NCI-H1436 (cell line): ENCODE measurements around the gene POLR2A.
"Not testable (repeated sequence)": the region's sequence is repeated elsewhere in the genome, so short reads cannot be mapped to it uniquely, and the experiment has no call there.

Experiments used
- DNase-seq: peaks from one replicate; lab custom pipeline; 2025; lab: John Stamatoyannopoulos, UW

POLR2A gene

GRCh38 chr17:7479213-7480088 is 4.7 kb upstream of the POLR2A start, which contains the start of gene ZBTB4:
Gene ZBTB4 (minus strand): TSS chr17:7479631. CDS start chr17:7466801, 12,830 bp downstream.
- DNase-seq, result no peak

- DNase-seq, result no peak
These were observed 4.1 kb upstream of the POLR2A start for GRCh38 chr17:7480089-7480384.

DNA sequence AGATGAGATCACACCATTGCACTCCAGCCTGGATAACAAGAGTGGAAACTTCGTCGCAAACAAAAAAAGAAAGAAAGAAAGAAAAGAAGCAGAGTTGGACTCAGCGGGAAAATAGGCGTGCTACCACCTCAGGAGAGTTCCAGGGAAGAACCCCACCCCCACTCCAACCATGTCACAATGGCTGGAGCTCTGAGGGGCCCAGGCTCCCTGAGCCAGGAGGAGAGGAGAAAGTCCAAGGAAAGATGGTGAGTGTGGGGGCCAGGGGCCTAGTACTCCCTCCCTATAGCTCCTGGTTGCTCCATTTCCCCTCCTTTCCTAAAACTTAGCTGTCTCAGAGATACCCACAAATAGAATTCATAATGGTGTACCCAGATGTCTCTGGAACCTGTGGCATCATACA is 2.9 kb upstream of the POLR2A start, which contains the start of gene SLC35G6:
Gene SLC35G6 (plus strand): TSS at position 172 of the 400 bp plus-strand sequence. CDS start 71 bp downstream, at position 243.
- DNase-seq, result not testable (repeated sequence)

GRCh38 chr17:7481842-7482741 is 2.1 kb upstream of the POLR2A start:
- DNase-seq, result not testable (repeated sequence)

DNA sequence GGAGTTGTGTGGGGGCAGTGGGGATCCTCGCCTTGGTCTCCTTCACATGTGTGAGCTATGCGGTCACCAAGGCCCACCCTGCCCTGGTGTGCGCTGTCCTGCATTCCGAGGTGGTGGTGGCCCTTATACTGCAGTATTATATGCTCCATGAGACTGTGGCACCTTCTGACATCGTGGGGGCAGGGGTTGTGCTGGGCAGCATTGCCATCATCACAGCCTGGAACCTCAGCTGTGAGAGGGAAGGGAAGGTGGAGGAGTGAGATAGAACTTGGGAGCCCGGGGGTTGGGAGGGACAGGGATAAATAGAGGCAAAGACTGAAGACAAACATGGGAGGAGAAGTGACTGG is 1.5 kb upstream of the POLR2A start:
- not testable (repeated sequence) for DNase-seq

DNA sequence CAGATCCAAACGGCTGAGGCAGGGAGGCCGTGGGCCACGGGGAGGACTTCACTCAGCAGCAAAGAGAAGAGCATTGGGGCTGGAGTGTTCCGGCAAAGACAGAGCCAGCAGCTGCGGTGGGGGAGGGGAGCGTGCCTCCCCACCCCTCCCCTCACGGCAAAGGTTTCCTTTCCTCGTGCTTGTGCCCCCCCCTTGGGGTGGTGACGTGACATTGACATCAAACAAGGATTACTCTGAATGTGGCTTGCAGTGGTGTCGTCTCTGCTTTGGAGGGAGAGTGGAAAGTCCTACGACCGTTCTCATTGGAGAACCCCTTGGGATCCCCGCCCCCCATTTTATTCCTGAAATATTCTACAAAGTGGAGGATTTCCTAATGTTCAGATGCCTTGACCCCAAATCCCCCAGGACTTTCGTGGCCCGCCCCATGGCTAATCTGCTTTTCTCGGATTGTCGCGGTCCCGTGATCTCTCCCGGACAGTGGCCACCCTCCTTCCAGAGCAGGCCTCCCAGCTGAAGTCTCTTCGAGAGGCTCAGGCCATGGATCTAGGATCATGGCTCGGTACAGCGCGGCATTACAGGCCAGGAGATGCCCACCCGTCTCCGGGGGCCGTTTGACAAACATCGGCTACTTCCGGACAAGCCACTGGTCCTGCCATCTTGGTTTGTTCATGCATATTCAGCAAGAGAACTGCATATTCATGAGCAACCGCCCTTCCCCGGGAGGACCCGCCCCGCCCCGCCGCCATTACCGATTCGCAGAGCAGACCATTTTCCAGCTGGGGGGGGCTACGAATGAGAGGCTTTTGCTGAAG is 705 bp upstream of the POLR2A start:
- DNase-seq, result peak; percentile 92

DNA sequence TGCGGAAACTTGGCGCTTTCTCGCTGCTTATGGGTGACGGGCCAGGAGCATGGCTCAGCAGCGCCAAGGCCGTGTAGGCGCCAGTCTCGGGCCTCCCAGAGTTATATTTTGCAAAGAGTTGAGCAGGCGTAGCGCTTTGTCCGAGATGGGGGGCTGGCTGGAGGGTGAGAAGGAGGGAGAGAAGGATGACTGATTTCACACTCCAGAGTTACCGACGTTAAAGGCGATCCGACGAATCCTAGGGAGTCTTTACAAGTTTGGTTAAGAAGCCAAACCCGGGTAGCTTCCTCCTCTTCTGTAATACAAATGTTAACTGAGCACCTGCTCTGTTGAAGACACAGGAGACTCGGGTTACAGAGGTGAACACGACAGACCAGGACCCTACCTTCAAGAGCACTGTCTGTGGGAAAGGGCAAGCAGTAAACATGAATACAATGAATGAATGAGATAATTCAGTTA is 782 bp downstream of the POLR2A start:
- DNase-seq, result no peak

DNA sequence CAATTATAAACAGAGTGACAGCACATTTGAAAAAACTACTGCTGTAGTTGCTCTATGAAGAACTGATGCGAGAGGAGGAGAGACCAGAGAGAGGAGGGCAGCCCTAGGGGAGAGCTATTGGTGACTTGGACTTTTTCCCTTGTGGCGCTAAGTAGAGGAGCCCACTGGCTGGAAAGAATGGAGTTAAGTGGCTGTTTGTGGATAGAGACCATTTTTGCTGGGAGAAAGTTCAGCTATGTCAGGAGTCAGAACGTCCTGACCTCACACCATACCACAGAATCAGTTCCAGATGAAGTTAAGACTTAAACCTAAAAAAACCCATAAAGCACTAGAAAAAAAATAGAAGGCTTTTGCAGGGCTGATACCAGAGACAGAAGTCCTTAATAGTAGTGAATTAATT is 2.0 kb downstream of the POLR2A start:
- DNase-seq, result no peak

- no peak for DNase-seq
These were observed 6.0 kb downstream of the POLR2A start for GRCh38 chr17:7490144-7490543.

GRCh38 chr17:7491583-7491982 is 7.4 kb downstream of the POLR2A start:
- no peak for DNase-seq

DNA sequence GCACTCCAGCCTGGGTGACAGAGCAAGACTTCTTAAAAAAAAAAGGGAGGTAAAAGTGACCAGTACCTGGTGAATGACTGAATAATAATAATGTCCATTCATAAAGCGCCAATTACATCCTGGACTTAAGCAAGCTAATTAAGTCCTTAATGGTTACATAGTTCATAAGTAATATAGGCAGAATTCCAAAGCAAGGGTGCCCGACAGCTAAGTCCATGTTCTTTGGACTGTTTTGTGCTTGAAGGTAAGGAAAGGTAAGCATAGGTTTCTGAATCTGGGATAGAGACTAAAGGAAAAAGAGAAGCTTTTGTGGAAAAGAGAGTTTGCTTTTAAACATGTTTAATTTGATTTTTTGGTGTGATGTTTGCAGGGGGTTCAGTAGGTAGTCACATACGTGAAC is 9.8 kb downstream of the POLR2A start:
- no peak for DNase-seq

DNA sequence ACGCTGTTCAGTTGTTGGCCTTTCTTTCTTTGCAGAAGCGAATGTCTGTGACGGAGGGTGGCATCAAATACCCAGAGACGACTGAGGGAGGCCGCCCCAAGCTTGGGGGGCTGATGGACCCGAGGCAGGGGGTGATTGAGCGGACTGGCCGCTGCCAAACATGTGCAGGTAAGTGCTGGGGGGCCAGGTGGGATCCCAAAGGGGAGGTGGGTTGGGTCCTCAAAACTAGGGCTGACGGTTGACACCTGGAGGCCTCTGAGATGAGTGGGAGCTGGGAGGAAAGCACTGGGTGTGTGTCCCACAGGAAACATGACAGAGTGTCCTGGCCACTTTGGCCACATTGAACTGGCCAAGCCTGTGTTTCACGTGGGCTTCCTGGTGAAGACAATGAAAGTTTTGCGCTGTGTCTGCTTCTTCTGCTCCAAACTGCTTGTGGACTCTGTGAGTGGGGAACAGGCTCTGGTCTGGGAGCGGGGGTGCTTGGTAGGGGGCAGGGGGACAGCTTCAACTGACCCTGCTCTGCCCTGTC is 11.8 kb downstream of the POLR2A start:
- no peak for DNase-seq

- DNase-seq, result no peak
These were observed 12.5 kb downstream of the POLR2A start for GRCh38 chr17:7496470-7497183.

- DNase-seq, result no peak
These were observed 13.1 kb downstream of the POLR2A start for GRCh38 chr17:7497228-7497627.

GRCh38 chr17:7497636-7498035 is 13.5 kb downstream of the POLR2A start:
- DNase-seq, result no peak

- no peak for DNase-seq
These were observed 15.0 kb downstream of the POLR2A start for GRCh38 chr17:7499161-7499560.

DNA sequence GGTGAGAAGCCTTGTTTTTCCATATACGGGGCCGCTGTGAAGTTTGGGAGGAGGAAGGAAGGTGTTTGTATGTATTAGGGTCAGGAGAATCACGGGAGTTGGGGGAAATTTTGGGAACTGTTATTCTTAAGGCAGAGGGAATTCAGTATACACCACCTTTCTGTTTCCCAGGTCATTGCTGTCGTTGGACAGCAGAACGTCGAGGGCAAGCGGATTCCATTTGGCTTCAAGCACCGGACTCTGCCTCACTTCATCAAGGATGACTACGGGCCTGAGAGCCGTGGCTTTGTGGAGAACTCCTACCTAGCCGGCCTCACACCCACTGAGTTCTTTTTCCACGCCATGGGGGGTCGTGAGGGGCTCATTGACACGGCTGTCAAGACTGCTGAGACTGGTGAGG is 17.6 kb downstream of the POLR2A start:
- no peak for DNase-seq

DNA sequence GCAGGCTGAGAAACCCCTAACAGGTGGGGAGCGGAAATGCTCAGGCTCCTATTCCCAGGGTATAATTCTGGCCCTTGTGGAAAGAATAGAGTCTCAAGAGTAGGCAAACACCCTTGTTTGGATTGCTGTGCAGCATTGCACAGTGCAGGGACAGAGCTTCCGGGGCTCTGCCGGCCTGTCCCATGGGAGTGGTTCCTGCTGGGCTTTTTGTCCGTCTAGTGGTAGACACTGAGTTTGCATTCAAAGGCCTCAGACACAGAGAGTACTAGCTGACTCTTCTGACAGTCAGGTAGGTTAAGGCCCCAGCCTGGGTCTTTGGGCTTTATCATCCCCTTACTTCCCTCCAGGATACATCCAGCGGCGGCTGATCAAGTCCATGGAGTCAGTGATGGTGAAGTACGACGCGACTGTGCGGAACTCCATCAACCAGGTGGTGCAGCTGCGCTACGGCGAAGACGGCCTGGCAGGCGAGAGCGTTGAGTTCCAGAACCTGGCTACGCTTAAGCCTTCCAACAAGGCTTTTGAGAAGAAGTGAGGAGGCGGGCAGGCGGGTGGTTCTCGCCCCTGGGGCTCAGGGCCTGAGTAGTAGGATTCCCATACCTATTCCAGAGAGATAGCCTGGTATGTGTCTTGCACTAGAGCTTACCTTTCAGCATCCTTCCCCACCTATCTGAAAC is 18.1 kb downstream of the POLR2A start:
- DNase-seq, result no peak

GRCh38 chr17:7502987-7503386 is 18.8 kb downstream of the POLR2A start:
- DNase-seq, result no peak

GRCh38 chr17:7503521-7503920 is 19.4 kb downstream of the POLR2A start:
- DNase-seq, result no peak

- no peak for DNase-seq
These were observed 24.0 kb downstream of the POLR2A start for GRCh38 chr17:7508145-7508544.
